HCT116 (cell line): ENCODE results near the gene SORL1-AS1.

Source experiments
- ATAC-seq: fragments of 200-7000 bp; cut with Tn5 transposase; 2 replicates; pipeline ENCODE4 v1.9.1; 2020; ENCODE audit warnings: mild to moderate bottlenecking, moderate library complexity
- BruUV-seq: library from RNA; stranded (reverse); fragments of 400-500 nt; replicated peaks from 2 replicates; lab custom pipeline; 2021; lab: Mats Ljungman, UMichigan
- CTCF ChIA-PET: fragments of 300-600 bp; sonication (Branson Sonifier 250); formaldehyde crosslinking; loops from one replicate; lab custom pipeline; 2021; ENCODE audit warnings: antibody characterized with exemption; lab: Charles Lee
- POLR2A ChIA-PET: fragments of 300-600, 350-600 bp; sonication (Branson Sonifier 250); formaldehyde crosslinking; loops from one replicate; lab custom pipeline; 2021; ENCODE audit warnings: antibody characterized with exemption; lab: Charles Lee
- RAD21 ChIA-PET, 2 experiments: fragments of 300-600 bp; sonication (Branson Sonifier 250); formaldehyde crosslinking; loops; one replicate each; lab custom pipeline; 2023; ENCODE audit warnings: low total read pairs in 2 of 2; ENCODE audit not compliant: uncharacterized antibody in 2 of 2, unreplicated experiment in 2 of 2, low non-redundant PET in 1 of 2; lab: Charles Lee
- DNase-seq: peaks from one replicate; pipeline ENCODE4 v3.0.0-alpha.2; 2010; ENCODE audit warnings: low read depth, low spot score
- H2AFZ ChIP-seq: fragments of 200-600 bp; shearing (Covaris generic), sonication (generic); 2 replicates; pipeline ENCODE4 v1.6.1; 2017; ENCODE audit warnings: low read depth, mixed run types, mixed read lengths, antibody characterized with exemption, low read length; ENCODE audit not compliant: poor library complexity, severe bottlenecking
- H3K27ac ChIP-seq: 2 replicates; pipeline ENCODE4 v1.5.1; 2012; ENCODE audit warnings: low read depth, low read length
- H3K27me3 ChIP-seq: fragments of 200-600 bp; sonication (generic); 2 replicates; pipeline ENCODE4 v1.6.1; 2016; ENCODE audit warnings: mixed run types, low read length, mixed read lengths; ENCODE audit not compliant: insufficient read depth
- H3K36me3 ChIP-seq, 2 experiments: fragments of 200-500 bp in 1 of 2; fragments of 200-600 bp in 1 of 2; sonication (Bioruptor generic) in 1 of 2; sonication (generic) in 1 of 2; 2 replicates each; pipeline versions ENCODE4 v1.5.1 to v1.6.1; 2014 to 2016; ENCODE audit warnings: low read length in 2 of 2, inconsistent platforms in 1 of 2, mixed read lengths in 1 of 2, mixed run types in 1 of 2; ENCODE audit not compliant: insufficient read depth in 2 of 2, control insufficient read depth in 1 of 2
- H3K4me1 ChIP-seq, 2 experiments: fragments of 200-600 bp in 1 of 2; sonication (generic) in 1 of 2; 2 replicates each; pipeline versions ENCODE4 v1.5.1 to v1.6.1; 2012 to 2017; ENCODE audit warnings: low read length in 2 of 2, inconsistent platforms in 1 of 2, mild to moderate bottlenecking in 1 of 2, mixed read lengths in 1 of 2, mixed run types in 1 of 2, moderate library complexity in 1 of 2; ENCODE audit not compliant: insufficient read depth in 2 of 2, control insufficient read depth in 1 of 2
- H3K4me2 ChIP-seq: fragments of 200-600 bp; sonication (generic); 2 replicates; pipeline ENCODE4 v1.6.1; 2017; ENCODE audit warnings: mixed run types, low read length, mixed read lengths
- H3K4me3 ChIP-seq, 2 experiments: fragments of 200-600 bp in 1 of 2; sonication (generic) in 1 of 2; replicated peaks in 1 of 2; 2 replicates each; pipeline ENCODE4 v1.5.1; 2011 to 2016; ENCODE audit warnings: low read length in 2 of 2, control low read depth in 1 of 2, low read depth in 1 of 2, mild to moderate bottlenecking in 1 of 2, mixed read lengths in 1 of 2, mixed run types in 1 of 2
- H3K79me2 ChIP-seq: fragments of 200-600 bp; sonication (generic); 2 replicates; pipeline ENCODE4 v1.6.1; 2017; ENCODE audit warnings: mild to moderate bottlenecking, mixed run types, low read length, moderate library complexity, mixed read lengths; ENCODE audit not compliant: insufficient read depth
- H3K9ac ChIP-seq: fragments of 200-600 bp; sonication (generic); 2 replicates; pipeline ENCODE4 v1.6.1; 2016; ENCODE audit warnings: low read length, mixed read lengths
- H3K9me2 ChIP-seq: fragments of 200-600 bp; sonication (generic), shearing (Covaris generic); 2 replicates; pipeline ENCODE4 v1.6.1; 2017; ENCODE audit warnings: mixed run types, mild to moderate bottlenecking, moderate library complexity; ENCODE audit not compliant: insufficient read depth
- H3K9me3 ChIP-seq, 2 experiments: fragments of 200-500 bp in 1 of 2; fragments of 200-600 bp in 1 of 2; sonication (Bioruptor generic) in 1 of 2; sonication (generic) in 1 of 2; 2 replicates each; pipeline ENCODE4 v1.6.1; 2014 to 2017; ENCODE audit warnings: low read length in 2 of 2, mixed read lengths in 2 of 2, inconsistent platforms in 1 of 2, low read depth in 1 of 2, mild to moderate bottlenecking in 1 of 2, mixed run types in 1 of 2, moderate library complexity in 1 of 2; ENCODE audit not compliant: control insufficient read depth in 1 of 2, insufficient read depth in 1 of 2
- H4K20me1 ChIP-seq: fragments of 200-600 bp; sonication (generic), shearing (Covaris generic); 2 replicates; pipeline ENCODE4 v1.6.1; 2017; ENCODE audit warnings: mixed run types, mild to moderate bottlenecking, moderate library complexity; ENCODE audit not compliant: insufficient read depth
- CBX3 ChIP-seq: IDR thresholded peaks from 2 replicates; pipeline ENCODE4 v1.6.1; 2012; ENCODE audit warnings: low read depth
- EZH2phosphoT487 ChIP-seq: fragments of 200-600 bp; IDR thresholded peaks from 2 replicates; pipeline ENCODE4 v1.6.1; 2018; ENCODE audit warnings: antibody characterized with exemption, borderline replicate concordance
- JUND ChIP-seq: IDR thresholded peaks from 2 replicates; pipeline ENCODE4 v1.6.1; 2012
- POLR2AphosphoS5 ChIP-seq: IDR thresholded peaks from 2 replicates; pipeline ENCODE4 v1.6.1; 2011; ENCODE audit warnings: mild to moderate bottlenecking, low read depth, low read length, moderate library complexity
- RAD21 ChIP-seq: IDR thresholded peaks from 2 replicates; pipeline ENCODE4 v1.6.1; 2012; ENCODE audit warnings: low read depth, mild to moderate bottlenecking
- SP1 ChIP-seq: IDR thresholded peaks from 2 replicates; pipeline ENCODE4 v1.6.1; 2012; ENCODE audit warnings: low read depth
- intact Hi-C: fragments of 100-400 bp; cut with micrococcal nuclease; formaldehyde crosslinking; loops from 2 replicates; pipeline ENCODE4 v1.10.0; 2022
- TF ChIP-seq, protein P1 (sequence below), 3 experiments: fragments of 200-600 bp in 1 of 3; sonication (generic) in 1 of 3; IDR thresholded peaks in 2 of 3; conservative IDR thresholded peaks in 1 of 3; 2 replicates each; pipeline ENCODE4 v1.5.1; 2012 to 2017; ENCODE audit warnings: low read depth in 2 of 3, low read length in 2 of 3, antibody characterized with exemption in 1 of 3, borderline replicate concordance in 1 of 3, control low read depth in 1 of 3, mild to moderate bottlenecking in 1 of 3, mixed read lengths in 1 of 3, mixed run types in 1 of 3, moderate library complexity in 1 of 3; ENCODE audit not compliant: insufficient read depth in 1 of 3
- TF ChIP-seq, protein P2 (sequence below): IDR thresholded peaks from 2 replicates; pipeline ENCODE4 v1.6.1; 2011; ENCODE audit warnings: mild to moderate bottlenecking, low read length, moderate library complexity; ENCODE audit not compliant: insufficient replicate concordance; ENCODE audit errors: extremely low read depth

Gene SORL1-AS1

GRCh38 chr11:121471167-121471566 is 18.4 kb upstream of the SORL1-AS1 start:
- ATAC-seq, result no peak
- DNase-seq, result no peak
- ChIA-PET RAD21 (no interaction called here), CTCF (no interaction called here), POLR2A (no interaction called here)
- no peak overlapping the region for H3K4me3 ChIP-seq
- intact Hi-C loops, result no loop called here
- BruUV-seq, result no TSS peak
- no peaks in the 10 kb centered on the region for H3K9me3 ChIP-seq
- no peaks in the 10 kb centered on the region for H4K20me1 ChIP-seq
- H3K27me3 ChIP-seq, result no peaks in the 10 kb centered on the region
- H3K27ac ChIP-seq, result no peak overlapping the region
- no peak overlapping the region for H2AFZ ChIP-seq
- H3K36me3 ChIP-seq, result no peaks in the 10 kb centered on the region
- no peak overlapping the region for H3K9ac ChIP-seq
- H3K4me1 ChIP-seq, result peaks cover 18 to 21% of the 10 kb centered on the region in 2 experiments
- H3K4me2 ChIP-seq, result no peak overlapping the region
- TF ChIP-seq SP1 (no peak), RAD21 (no peak), POLR2AphosphoS5 (no peak), CBX3 (no peak), JUND (no peak), EZH2phosphoT487 (no peak)
- TF ChIP-seq, protein P1, sequence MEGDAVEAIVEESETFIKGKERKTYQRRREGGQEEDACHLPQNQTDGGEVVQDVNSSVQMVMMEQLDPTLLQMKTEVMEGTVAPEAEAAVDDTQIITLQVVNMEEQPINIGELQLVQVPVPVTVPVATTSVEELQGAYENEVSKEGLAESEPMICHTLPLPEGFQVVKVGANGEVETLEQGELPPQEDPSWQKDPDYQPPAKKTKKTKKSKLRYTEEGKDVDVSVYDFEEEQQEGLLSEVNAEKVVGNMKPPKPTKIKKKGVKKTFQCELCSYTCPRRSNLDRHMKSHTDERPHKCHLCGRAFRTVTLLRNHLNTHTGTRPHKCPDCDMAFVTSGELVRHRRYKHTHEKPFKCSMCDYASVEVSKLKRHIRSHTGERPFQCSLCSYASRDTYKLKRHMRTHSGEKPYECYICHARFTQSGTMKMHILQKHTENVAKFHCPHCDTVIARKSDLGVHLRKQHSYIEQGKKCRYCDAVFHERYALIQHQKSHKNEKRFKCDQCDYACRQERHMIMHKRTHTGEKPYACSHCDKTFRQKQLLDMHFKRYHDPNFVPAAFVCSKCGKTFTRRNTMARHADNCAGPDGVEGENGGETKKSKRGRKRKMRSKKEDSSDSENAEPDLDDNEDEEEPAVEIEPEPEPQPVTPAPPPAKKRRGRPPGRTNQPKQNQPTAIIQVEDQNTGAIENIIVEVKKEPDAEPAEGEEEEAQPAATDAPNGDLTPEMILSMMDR (IDR thresholded peaks at IDR 0.05 in 2 of 3, conservative IDR thresholded peaks at IDR 0.05 in 1 of 3; ENCODE audit: borderline replicate concordance in 1 of 3, insufficient read depth in 1 of 3, low read depth in 2 of 3, low read length in 2 of 3), result no peak
- TF ChIP-seq, protein P2, sequence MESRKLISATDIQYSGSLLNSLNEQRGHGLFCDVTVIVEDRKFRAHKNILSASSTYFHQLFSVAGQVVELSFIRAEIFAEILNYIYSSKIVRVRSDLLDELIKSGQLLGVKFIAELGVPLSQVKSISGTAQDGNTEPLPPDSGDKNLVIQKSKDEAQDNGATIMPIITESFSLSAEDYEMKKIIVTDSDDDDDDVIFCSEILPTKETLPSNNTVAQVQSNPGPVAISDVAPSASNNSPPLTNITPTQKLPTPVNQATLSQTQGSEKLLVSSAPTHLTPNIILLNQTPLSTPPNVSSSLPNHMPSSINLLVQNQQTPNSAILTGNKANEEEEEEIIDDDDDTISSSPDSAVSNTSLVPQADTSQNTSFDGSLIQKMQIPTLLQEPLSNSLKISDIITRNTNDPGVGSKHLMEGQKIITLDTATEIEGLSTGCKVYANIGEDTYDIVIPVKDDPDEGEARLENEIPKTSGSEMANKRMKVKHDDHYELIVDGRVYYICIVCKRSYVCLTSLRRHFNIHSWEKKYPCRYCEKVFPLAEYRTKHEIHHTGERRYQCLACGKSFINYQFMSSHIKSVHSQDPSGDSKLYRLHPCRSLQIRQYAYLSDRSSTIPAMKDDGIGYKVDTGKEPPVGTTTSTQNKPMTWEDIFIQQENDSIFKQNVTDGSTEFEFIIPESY, result no peak
- H3K9me2 ChIP-seq, result no peaks in the 10 kb centered on the region
- no peaks in the 10 kb centered on the region for H3K79me2 ChIP-seq
